HG02884 (cell line): Measurements from ENCODE around the gene UQCC2.

Experiments
- ATAC-seq: cut with Tn5 transposase; IDR thresholded peaks from one replicate; pipeline ENCODE4 v1.9.1; 2021; ENCODE audit warnings: mild to moderate bottlenecking, moderate library complexity; ENCODE audit not compliant: unreplicated experiment

The UQCC2 gene

DNA sequence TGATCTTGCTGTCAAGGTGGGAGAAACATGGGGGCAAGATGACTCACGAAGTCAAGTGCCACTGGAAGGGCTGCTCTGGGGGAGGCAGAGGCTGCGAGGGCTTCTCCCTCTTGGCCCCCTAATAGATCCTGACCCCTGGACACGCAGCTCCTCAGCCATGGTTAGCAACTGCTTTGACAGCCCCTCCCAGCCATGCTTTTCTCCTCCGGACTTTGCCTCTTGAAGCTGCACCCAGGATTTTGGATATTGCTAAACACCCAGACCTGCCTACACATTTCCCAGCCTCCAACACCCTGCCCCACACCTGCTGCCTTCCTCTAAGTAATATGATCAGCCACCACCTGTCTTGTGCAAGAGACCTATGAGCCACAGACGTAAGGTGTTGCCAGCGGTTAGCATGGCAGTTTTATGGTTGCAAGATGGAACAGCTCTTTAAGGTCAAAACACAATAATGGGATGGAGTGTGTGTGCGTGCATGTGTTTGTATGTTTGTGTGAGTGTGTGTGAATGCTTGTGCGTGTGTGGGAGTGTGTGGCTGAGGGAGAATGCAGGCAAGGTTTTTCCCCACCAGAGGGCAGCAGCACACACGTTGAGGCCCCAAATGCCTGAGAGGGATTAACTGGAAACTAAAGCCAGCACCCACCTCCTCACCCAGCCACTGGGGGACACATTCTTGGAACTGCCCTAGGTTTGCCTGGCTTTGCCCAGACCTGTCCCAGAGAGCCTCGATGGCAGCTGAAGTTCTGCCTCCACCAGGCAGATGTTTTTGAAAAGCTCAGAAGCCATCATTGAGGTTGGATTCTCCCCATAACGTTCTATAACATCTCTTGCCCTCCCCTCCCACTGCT lies 32.7 kb upstream of the UQCC2 start:
- ATAC-seq, result no peak

DNA sequence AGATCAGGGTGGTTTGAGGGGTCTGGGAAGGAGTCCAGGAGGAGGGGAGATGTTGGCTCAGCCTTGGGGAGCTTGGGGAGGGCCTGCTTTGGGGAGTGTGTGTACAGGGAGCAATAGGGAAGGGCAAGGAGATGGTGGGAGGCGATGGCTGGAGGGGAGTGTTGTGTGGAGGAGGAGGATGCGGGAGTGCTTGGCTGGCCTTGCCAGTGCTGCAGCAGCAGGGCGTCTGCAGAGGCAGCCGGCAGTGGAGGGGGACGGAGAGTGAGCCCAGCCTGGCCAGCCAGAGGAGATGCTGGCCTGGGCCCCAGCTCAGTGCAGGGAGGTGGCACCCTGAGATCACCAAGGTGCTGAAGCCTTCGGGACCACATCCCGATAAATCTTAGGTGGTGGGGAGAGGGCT lies 31.3 kb upstream of the UQCC2 start:
- no peak for ATAC-seq

- ATAC-seq, result no peak
Measured at GRCh38 chr6:33742092-33742491, 30.6 kb upstream of the UQCC2 start.

- ATAC-seq, result no peak
Measured at GRCh38 chr6:33740794-33741193, 29.3 kb upstream of the UQCC2 start.

DNA sequence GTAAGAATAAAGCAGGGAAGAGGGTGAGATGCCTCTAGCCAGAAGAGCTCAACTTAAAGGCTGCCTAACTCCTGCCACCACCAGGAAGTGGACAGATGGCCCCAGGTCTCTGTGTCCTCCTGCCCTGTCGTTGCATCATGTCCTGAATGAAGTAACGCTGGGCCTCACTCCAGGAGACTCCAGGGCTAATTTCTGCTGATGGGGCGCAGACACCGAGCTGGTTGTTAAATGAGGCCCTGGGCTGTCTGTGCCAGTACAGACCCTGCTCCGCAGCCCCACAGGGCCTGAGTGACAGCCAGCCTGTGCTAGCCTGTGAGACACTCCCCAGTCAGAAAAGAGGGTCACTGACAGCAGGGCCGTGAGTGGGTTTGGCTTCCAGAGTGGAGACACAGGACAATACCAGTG lies 28.7 kb upstream of the UQCC2 start:
- no peak for ATAC-seq

GRCh38 chr6:33739571-33739970 lies 28.1 kb upstream of the UQCC2 start:
- no peak for ATAC-seq

DNA sequence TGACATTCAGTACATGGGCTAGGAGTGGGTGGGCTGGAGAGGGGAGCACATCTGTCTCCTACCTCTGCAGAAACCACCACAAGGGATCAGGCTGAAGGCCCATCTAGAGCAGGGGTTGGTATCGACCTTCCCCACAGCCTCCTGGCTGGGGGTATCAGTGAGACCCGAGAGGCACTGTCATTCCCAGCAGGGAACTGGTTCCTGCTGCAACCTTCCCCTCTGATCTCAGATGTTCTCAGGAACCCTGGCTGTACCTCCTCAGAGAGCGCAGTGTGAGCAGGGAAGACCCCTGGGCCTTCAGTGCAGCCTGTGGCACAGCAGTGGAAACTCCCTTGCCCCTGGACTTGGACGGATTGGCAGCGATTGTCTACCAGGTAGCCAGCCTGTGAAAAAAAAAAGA lies 27.4 kb upstream of the UQCC2 start:
- no peak for ATAC-seq

- ATAC-seq, result no peak
Measured at GRCh38 chr6:33738153-33738552, 26.7 kb upstream of the UQCC2 start.

DNA sequence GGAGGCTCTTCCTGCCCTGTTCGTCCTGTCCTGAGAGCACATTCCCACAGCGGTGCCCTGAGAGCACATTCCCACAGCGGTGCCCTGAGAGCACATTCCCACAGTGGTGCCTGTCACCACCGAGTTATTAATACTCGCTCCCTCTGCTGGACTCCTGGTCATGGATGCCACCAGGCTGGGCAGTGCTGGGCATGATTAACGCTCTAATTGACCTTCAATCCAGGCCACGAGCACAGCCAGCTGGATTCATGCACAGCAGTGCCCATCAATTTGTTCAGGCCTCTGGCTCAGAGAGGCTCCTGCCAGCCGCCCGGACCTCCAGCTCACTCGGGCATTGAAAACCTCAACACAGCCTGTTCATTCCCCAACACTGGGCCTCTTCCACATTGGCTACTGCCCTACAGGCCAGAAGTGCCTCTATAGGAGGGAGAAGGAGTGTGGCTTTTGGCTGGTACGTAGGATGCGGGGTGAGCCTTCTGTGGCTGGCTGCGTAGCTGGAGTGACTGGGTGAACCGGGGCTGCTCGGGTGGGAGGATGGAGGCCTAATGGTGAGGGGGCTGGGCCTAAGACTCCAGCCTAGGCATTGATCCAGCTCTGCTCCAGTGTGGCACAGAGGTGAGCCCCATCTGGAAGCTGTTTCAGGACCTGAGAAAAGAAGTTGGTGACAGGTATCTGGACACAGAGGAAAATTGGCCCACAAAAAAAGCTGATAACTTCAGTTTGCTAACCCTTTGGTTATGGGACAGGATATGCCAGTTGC lies 25.9 kb upstream of the UQCC2 start:
- ATAC-seq, result no peak

GRCh38 chr6:33735216-33735615 lies 23.7 kb upstream of the UQCC2 start:
- ATAC-seq, result no peak

DNA sequence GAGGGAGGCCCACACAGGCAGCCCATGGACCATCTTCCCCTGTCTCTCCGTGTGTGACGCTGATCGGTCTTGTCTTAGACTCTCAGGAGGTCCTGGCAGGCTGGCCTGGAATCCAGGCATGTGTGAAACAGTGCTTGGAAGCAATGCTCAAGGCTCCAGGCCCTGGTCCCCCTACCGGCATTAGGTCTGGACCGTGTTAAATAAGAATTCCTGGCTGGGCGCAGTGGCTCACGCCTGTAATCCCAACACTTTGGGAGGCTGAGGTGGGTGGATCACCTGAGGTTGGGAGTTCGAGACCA lies 22.2 kb upstream of the UQCC2 start:
- ATAC-seq, result no peak

GRCh38 chr6:33732817-33733708 lies 21.6 kb upstream of the UQCC2 start:
- ATAC-seq, result no peak

DNA sequence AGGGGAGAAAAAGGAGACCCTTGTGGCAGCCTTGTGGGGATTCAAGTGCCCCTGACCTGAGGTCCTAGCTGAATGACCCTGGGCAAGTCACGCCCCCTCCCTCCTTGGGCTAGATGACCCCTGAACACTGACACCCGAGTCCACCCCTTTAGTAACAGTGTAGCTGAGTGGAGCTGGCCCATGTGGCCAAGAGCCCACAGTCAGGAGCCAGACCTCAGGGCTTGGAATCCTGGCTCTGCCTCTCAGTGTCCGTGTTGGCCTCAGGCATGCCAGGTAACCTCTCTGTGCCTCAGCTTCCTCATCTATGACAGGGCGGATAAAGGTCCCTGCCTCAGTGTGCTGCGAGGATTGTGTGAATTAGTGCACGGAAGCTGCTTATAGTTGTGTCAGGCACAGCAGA lies 20.9 kb upstream of the UQCC2 start:
- no peak for ATAC-seq

DNA sequence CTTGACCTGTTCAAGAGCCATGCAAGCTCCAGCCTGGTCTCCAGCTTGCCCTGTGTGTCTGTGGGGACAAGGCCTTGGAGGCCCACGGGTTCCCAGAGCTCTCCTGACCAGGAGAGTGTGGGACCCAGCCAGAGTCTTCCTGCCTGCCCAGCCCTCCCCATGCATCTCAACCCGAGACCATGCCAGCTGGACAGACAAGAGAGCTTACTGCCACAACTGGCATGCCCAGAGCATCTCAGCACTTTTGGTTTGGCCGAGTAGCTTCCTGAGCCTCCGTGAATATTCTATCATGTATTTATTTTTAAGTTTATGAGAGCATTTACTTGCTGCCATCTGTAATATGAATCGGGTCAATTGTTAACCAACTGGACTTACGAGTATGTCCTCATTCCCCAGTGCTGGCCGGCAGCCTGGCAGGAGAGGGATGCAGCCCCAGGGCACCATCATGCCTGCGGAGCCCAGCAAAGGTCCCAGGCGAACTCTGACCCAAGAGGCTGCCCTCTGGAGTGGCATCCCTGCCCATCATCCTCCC lies 20.3 kb upstream of the UQCC2 start:
- ATAC-seq, result no peak

DNA sequence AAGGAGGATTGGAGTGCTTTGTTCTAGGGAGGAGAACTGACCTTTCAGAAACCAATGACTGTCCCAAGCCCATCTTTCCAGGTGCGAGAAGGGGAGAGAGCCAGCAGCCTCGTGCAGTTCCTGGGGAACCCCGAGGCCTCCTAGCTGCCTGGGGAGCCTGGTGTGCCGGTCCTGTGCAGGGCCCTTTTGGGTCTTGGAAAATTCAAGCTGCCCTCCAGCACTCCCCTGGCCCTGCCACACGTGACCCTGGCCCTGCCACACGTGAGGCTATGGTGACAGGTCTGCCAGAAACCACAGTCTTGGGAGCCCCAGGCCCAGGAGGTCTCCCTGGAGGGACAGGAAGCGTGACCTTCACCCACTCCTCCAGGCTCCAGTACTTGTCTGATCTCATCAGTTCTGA lies 19.5 kb upstream of the UQCC2 start:
- no peak for ATAC-seq

DNA sequence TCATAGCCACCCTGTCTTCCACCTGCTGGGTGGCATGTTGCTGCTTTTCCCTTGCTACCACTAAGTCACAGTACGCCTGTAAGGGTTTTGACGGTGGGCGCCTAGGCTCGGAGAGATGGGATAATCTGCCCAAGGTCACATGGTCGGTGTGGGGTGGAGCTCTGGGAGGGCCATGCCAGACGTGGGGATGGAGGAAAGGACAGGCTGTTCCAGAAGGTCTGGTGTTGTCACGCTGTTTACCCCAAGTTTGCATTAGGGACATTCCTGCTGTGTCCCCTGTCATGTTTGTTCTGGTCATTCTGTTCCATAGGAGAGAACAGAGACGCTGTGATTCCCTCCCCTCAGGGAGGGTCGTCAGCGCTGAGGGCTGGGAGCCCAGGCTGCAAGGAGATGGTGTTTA lies 19.1 kb upstream of the UQCC2 start:
- ATAC-seq, result no peak

DNA sequence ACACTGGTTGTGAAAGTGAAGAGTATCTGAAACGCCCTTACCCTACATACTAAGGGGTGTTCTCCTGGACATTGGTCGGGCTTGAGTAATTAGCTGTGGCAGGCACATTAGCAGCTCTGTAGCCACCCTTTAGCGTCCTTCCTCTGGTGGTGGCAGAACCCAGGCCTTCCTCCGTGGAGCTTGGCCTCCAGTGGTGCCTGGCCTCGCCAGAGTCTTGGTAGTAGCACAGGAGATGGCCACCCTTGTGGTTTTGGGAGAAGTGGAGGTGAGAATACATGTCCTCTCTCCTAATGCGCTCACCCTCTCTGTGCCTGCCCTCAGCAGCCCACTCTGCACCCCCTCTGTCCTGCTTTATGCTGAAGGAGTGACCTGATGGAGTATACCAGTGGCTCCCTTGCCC lies 17.6 kb upstream of the UQCC2 start:
- no peak for ATAC-seq

- ATAC-seq, result no peak
Measured at GRCh38 chr6:33728438-33728837, 16.9 kb upstream of the UQCC2 start.

DNA sequence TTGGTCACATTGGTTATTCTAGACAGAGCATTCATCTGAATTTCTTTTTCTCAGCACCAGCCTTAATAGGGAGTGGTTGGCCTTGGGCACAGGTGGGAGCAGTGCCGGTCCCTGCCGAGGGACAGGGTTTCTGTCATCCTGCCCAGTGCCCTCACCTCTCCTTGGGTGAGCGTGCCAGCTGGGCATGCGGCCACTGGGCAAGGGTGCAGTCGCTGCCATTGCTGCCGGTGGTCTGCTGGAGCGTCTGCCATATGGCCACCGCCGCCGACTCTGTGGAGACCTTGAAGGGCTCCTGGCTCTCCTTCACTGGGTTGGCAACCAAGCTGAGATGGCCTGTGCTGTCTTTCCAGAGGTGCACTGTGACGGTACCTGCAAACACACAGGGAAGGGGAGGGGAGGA lies 16.4 kb upstream of the UQCC2 start:
- ATAC-seq, result no peak

GRCh38 chr6:33727126-33727525 lies 15.6 kb upstream of the UQCC2 start:
- no peak for ATAC-seq

DNA sequence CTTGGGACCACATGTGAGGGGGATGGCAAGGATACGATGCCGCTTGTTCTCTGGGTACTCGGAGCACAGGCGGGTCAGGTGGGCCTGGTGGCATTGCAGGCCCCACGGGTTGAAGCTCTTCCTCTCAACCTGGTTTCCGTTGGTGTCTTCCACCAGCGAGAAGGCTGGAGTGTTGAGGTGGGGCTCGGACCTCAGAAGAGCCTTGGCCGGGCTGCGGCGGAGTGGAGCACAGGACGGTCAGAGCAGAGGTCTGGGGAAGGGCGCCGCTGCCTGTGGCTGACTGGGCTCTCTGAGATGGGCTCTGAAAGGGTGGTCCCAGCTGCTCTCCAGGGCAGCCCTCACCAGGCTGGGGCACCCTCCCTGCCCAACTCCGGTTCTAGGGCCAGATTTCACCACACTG lies 15.2 kb upstream of the UQCC2 start:
- no peak for ATAC-seq
